GM12801 (cell line): ENCODE data around the gene PIK3R6.

ENCODE experiments used
- TF ChIP-seq, protein P1 (sequence below): IDR thresholded peaks from one replicate; pipeline ENCODE4 v1.5.1; 2011; ENCODE audit warnings: control low read depth; ENCODE audit not compliant: insufficient read length; ENCODE audit errors: extremely low read depth

PIK3R6 gene

DNA sequence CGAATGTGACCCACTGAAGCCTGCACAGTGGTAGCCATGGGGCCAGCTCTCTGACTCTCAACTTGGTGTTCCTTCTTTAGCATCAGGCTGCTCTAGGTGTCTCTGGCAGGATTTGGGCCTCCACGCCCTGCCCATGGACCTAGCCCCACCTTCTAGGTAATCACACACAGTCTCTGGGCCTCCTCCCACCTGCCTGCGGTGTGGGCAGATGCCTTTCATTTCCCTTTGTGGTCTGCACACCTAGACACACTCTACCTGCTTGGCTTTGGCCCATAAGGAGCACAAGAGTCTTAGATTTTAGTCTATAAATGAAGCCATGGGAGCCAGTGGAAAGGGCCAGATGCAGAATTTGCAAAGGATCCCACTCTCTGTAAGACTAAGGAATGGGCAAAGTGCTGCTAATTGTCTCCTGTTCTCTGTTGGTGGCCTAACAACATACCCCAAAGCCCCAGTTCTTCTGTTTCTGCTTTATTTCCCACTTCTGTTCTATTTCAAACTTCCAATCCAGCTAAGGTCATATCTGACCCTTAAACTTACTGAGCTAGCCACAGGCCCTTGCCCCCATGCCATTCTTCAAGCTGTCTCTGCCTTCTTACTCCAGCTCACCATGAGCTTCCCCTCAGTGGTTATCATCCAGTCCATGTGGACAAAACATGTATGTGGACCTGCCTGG is 61.1 kb downstream of the PIK3R6 start:
- TF ChIP-seq, protein P1, sequence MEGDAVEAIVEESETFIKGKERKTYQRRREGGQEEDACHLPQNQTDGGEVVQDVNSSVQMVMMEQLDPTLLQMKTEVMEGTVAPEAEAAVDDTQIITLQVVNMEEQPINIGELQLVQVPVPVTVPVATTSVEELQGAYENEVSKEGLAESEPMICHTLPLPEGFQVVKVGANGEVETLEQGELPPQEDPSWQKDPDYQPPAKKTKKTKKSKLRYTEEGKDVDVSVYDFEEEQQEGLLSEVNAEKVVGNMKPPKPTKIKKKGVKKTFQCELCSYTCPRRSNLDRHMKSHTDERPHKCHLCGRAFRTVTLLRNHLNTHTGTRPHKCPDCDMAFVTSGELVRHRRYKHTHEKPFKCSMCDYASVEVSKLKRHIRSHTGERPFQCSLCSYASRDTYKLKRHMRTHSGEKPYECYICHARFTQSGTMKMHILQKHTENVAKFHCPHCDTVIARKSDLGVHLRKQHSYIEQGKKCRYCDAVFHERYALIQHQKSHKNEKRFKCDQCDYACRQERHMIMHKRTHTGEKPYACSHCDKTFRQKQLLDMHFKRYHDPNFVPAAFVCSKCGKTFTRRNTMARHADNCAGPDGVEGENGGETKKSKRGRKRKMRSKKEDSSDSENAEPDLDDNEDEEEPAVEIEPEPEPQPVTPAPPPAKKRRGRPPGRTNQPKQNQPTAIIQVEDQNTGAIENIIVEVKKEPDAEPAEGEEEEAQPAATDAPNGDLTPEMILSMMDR = no peak

DNA sequence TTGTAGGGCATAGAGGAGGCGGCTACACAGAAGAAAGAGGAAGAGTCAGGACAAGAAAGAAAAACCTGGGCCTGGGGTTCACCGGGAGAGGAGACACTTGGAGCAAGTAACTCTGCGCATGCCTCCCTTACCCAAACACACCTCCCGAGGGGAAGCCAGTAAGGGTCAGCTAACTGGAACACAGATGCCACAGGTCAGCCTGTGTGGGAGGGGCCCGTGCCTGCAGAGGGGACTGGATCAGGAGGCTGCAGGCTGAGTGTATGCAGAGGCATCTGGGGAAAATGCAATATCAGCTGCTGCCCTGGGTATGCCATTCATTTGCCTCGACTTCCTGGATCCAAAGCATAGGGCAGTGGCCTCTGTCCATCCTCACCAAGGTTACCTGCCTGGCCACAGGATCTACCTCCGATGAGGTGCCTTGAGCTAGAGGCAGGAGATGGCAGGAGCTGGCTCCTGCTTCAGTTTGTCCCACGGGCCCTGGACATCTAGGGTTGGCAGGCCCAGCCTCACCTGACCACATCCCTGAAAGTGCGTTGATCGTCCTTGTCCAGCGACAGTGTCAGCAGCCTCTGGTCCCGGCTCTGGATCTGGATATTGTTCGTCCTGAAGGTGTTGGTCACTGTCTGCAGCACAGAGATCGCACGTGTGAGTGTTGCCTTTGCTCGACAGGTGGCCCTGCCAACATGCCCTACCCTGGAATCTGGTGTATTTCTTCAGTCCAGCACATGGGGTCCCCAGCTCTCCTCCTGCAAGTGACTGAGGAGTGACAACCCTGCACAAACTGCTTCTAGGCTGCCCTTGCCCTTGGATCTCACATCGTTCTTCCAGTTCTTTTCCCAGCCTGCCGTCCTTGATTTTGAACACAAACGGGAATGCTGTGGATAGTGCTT is 63.7 kb downstream of the PIK3R6 start:
- TF ChIP-seq, protein P1 = no peak

DNA sequence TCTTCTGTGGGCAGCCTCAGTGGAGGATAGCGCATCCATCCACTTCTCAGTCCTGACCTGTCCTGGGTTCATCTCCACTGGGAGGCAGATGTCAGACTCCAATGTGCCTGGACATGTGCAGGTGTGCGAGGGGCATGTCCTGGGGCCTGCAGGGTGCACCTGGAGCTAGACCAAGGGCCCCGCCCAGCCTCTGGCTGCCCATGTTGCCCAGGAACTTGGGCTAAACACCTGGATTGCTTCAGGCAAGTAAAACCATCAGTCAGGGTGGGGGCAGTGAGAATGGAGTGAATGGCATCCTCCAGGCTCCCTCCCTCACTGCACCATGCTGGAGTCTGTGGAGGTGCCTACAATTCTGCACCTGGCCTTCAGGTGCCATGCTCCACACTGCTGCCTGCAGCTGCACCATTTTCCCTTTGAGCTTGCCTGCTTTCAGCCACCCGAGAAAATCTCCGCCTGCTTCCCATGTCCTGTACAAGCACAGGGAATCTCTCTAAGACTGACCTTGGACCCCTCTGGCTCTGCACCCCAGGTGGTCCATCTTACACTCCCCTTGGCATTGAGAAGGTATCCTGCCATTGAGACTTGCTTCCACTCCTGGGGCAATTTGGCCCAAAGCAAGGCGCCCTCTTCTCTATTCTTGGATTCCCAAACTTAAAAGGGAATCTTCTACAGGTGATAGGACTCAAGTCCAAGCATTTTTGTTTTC is 66.2 kb downstream of the PIK3R6 start:
- TF ChIP-seq, protein P1 = no peak

GRCh38 chr17:8800656-8801055 is 66.8 kb downstream of the PIK3R6 start:
- TF ChIP-seq, protein P1 = no peak

GRCh38 chr17:8799570-8800212 is 67.8 kb downstream of the PIK3R6 start:
- TF ChIP-seq, protein P1 = no peak

DNA sequence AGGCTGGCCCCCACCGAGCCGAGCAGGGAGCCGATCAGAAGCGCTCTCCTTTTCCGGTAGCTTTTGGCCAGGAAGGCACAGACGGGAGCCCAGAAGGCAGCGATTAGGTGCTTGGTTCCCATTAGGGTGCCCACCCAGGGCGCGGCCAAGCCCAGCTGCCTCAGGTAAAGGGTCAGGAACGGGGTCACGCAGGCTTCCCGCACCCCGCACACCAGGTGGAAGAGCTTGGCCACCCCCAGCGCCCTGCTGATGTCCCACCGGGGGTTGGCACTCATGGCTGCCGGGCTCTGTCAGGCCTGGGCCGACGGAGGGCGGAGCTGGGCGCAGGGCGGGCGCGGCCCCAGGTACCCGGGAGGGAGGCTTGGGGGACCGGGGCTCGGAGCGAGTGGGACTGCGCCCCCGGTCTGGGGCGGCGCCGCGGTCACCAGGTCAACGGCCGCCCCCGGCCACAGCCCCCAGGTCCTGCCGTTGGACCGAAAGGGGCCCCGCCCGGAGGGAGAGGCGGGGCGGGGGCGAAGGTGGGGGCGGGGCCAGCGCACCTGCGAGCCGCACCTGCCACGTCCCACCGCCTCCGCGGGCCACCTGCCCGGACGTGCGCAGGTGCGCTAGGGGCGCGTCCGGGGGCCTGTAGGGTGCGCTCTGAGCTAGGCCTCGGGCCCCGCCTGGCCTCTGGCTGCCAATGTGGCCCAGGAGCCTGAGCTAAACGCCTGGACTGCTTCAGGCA is 68.5 kb downstream of the PIK3R6 start, which contains the start of gene MFSD6L:
Gene MFSD6L, minus strand, starts transcription at position 520 of the 724 bp plus-strand sequence. Its CDS starts 245 bp downstream, at position 275.
- TF ChIP-seq, protein P1 = no peak
